Non-pigmented ciliary epithelial cell (primary cell): ENCODE results near the gene SPATA21.
"Not testable (repeated sequence)": the region's sequence is repeated elsewhere in the genome, so short reads cannot be mapped to it uniquely, and the experiment has no call there.

Experiments used
- DNase-seq: peaks from one replicate; pipeline ENCODE4 v3.0.0-alpha.2; 2010; ENCODE audit warnings: low read depth

SPATA21 gene, protein sequence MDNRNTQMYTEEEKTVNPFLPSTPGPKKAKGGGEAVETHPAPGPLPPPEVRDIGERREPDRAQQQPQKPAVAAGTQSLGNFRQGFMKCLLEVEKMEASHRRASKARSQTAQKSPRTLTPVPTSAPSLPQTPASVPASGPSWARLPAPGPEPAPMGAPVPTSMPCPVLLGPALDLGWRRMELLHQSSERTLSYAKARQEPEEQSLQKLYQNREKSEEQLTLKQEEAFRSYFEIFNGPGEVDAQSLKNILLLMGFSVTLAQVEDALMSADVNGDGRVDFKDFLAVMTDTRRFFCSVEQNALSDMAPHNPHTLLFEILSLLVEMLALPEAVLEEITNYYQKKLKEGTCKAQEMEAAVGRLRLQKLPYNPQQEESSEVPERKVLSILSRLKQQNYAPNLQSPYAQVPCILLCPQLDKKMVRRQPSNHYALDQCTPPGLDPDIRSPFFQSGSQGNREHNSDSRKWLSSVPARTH

DNA sequence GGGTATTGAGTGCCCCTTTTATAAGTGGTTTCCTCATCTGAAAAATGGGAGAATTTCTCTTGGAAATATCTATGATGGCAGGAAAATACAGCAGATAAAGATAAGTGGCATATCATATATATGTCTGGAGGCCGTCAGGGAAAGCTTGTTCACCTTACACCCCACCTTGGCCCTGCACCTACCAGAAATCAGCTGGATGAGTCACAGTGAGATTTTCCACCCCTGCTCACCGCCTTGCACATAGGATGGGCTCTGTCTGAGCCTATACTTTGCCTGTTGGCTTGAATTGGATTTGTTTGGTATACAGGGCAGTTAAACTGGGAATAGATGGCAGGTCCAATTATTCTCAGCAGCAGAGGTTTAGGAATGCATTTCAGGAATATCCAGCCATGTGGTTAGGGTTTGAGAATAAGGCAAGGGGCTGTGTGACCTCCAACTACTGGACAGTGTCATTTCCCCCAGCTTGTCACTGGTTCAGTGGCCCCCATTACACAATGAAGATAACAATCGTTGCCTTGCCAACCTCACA lies at the start of gene SPATA21:
TSS of gene SPATA21 (minus strand) at position 479 of the 529 bp plus-strand sequence. CDS start 6,053 bp downstream, outside the sequence.
- DNase-seq = no peak

DNA sequence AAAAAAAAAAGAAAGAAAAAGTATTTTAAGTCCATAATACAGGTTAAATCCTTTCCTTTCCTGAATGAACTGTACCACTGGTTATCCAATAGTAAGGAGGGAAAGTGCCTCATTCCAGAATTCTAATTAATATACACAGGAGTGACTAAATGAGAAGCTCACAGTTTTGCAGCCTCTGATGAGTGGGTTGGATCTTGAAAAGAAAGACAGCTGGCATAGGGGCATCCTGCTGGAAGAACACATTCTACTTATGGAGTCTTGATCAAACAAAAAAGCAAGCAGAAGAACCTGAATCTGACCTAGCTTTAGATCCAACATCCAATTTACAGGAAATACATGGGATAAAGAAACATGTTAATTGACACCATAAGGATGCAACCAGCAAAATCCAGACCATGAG lies 49.8 kb upstream of the SPATA21 start:
- DNase-seq = not testable (repeated sequence)

DNA sequence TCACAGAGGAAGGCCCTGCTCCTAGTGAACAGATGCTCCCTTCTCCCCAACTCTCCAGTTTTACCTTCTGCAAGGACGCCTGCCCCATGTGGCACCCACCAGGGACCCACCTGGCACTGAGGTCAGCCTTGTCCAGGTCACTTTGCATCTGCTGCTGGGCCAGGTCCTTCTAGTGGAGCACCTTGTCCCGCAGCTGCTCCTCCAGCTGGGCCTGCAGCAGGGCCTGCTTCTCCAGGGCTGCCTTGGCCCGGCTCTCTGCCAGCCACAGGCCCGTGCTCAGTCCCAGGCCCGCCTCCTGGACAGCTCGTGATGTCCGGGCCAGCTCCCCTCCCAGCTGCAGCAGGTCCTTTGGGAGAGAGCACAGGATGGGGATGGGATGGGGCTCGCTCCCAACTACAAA lies 49.1 kb upstream of the SPATA21 start:
- not testable (repeated sequence) for DNase-seq

DNA sequence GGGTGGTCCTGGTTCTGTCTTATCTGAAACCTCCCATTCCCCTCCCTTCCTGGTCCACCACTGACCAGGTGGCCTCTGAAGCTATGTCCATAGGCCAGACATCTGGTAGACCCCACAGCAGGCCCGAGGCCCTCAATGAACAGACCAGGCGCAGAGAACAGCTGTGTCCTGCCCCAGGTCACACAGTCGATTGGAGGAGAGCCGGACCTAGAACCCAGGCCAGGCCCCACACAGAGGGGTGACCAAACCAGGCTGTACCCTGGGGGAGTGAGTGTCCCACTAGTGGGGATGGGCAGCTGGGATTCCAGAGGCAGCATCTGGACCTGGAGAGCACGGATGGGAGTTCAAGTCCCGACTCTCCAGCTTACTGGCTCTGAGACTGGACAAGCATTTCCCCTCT lies 47.7 kb upstream of the SPATA21 start:
- no peak for DNase-seq

DNA sequence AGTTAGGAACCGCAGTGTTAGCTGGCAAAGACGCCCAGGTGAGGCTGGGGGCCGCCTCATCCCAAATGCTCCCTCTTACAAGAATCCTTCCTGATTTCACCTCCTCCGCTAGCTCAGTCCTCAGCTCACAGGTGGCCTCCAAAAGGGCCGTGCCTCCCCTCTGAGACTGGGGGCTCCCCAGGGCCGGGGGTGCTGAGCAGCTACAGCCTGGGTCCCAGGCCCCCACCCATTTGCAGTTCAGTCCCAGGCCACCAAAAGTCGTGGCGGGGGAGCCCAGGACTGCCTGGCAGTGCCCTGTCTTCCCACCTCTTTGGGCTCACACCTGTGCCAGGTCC lies 47.2 kb upstream of the SPATA21 start:
- no peak for DNase-seq

DNA sequence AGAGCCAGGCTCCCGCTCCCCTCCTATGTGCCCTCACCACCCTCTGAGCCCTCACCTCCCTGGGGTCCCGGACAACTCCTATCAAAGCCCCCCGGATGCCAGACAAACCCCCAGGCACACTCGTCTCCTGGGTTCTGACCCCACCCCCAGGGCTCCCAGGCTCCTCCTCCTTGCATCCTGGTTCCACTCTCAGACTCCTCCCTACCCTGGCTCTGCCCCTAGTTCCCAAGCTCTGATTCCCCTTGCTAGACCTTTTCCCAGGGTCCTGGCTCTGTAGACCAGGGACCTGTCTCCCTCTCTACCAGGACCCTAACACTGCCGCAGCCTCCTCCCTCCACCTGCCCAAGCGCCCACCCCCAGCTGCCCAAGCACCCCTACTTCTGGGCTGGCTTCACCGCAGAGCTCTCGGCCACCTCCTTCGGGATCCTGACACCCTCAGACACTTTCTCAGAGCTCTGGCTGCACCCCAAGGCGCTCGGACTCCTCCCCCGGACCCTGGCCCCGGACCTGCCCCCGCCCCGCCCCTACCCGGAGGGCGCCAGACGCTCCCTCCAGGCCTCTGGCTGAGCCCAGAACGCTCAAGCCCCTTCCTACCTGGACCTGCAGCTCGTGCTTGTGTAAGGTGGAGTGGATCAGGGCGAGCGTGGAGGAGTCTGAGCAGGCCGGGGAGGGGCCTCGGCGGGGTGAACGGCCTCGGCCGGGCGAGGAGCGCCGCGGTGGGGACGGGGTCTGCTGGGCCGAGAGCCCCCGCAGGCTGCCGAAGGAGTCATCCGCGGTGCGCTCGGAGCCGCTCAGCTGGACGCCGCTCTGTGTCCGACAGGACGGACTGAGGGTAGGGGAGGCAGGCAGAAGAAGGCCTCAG lies 46.6 kb upstream of the SPATA21 start:
- DNase-seq = not testable (repeated sequence)

DNA sequence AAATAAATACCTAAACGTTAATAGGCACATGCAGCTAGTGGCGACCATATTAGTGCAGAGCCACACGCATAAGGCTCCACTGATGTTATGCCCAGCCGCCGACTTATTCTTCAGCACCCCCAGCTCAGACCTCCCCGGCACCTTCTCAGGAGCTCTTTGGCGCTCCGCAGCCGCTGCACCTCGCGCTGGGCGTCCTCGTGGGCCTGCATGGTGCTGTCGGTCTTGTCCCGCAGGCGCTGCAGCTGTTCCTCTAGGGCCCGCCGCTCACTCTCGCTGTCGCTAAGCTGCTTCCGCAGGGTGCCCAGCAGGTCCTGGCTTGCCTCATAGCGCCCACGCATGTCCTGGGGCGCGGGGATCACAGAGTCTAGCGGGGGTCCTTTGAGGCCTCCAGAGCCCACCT lies 45.9 kb upstream of the SPATA21 start:
- DNase-seq = not testable (repeated sequence)

DNA sequence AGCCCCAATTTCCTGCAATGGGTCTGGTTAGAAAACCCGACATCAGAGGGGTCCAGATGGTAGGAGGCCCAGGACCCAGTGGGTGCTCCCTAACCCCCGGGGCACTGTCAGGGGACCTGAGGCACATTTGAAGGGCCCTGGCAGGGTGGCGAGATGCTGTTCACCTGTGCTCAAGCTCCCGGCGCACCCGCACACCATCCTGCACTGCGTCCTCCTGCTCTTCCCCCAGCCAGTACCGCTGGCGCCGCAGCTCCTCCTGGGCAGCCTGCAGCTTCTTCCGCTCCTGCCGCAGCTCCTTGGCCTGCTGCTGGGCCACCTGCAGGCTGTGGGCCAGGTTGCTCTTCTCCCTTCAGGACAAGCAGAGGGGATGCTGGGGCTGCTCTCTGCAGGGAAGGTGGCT lies 40.9 kb upstream of the SPATA21 start:
- DNase-seq = no peak

DNA sequence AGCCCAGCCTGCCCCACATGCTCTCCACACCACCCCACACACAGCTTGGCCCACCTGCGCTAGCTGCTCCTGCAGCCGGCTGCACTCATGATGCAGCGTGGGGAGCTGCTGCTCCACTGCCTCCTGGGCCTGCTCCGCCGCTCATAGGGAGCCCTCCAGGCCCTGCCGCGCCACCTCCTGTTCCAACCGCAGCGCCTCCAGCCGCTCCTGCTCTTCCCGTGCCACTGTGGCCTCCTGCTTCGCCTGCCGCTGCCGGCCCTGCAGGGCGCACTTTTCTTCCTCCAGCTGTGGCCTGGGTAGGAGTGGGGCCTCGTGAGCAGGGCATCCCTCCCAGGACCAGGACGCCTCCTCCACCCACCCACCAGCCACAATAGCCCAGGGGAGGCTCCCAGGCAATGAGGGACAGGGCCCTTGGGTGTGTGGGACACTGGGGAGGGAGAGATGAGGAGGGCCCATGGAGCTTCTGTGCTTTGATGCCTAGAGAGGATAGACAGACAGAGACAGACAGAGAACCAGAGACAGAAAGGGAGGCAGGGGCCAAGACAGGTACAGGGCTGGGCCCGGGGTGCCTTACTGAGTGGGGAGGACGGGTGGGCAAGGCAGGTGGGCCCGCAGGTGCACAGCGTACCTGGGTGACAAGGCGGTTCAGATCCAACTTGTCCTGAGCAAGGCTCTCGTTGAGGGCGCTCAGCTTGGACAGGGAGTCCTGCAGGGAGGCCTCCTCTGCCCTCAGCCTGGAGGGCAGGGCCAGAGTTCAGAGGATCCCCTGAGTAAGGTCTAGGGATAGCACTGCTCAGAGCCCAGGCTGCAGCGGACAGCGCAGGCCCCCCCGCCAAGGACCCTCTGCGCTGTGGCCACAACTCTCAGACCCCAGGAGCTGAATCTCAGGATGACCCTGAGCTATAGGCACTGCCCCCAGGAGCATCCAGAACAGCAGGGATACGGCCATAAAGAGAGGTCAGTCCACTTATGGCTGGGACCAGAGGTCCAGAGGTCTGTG lies 38.8 kb upstream of the SPATA21 start:
- not testable (repeated sequence) for DNase-seq

DNA sequence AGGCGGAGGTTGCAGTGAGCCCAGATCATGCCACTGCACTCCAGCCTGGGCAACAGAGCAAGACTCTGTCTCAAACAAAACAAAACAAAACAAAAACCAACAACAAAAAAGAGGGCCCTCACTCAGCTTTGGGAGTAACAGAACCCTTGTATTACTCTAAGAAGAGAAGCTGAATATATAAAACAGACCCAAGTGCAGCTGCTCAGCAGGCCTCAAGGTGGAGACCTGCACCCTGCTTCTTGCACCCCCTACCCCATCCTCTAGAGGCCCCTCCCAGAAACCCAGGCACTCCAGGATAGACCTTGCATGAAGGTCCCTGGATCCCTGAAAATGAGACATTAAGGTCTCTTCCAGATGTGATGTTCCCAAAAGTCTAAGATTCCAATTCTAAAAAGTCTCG lies 37.7 kb upstream of the SPATA21 start:
- DNase-seq = not testable (repeated sequence)

DNA sequence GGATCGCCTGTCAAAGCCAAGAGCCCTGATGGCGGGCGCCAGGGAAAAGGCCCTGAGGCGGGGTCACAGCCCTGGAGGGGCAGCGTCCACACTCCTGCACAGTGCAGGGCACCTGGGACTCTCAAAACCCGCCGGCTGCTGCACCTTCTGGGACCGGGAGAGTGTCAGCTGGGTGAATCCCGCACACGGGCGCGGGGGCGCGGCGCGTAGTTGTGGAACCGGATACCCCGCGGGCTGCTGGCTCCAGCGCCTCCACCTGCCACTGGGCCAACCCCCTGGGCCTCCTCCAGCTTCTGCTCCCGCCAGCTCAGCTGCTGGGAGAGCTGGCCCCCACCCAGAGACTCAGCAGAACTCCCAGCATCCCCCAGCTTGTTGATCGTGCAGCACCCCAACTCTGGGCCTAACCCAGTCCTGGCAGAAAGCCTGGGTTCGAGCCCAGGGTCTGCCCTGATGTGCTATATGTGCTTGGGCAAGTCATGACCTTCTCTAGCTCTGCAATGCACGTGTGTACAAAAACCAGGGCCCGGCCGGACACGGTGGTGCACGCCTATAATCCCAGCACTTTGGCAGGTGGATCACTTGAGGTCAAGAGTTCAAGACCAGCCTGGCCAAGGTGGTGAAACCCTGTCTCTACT lies 37.1 kb upstream of the SPATA21 start:
- no peak for DNase-seq

DNA sequence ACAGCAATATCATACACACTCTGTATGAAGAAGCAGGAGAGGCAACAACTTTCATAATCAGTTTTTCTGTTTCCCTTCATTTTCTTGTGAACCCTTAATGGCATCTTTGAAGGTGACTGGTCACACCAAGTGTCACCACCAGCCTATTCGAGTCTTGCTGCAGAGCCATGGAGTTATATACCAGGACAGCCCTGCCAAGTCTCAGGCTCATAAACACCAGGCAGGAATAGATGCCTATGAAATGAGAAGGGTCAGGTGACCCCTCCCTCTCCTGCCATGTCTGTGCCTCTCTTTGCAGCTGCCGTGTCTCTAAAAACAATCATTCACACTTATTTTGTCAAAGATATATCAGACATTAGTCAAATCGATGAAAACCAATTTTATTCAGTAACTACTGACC lies 31.3 kb upstream of the SPATA21 start:
- no peak for DNase-seq

DNA sequence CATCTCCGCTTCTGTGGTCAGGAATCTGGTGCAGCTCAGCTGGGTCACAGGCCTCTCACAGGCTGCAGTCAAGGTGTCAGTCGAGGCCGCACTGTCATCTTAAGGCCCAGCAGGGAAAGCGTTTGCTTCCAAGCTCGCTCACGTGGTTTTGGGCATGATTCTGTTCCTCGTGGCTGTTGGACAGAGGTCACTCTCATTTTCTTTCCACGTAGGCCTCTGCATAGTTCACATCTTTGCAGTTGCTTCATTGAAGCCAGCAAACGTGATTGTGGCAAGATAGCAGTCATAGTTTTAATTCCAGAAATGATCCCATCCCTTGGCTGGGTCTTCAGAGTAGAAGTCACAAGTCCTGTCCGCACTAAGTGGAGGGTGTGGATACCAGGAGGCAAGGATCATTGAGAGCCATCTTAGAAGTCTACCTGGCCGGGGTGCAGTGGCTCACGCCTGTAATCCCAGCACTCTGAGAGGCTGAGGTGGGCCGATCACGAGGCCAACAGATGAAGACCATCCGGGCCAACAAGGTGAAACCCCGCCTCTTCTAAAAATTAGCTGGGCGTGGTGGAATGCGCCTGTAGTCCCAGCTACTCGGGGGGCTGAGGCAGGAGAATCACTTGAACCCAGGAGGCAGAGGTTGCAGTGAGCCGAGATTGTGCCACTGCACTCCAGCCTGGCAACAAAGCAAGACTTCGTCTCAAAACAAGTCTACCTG lies 27.8 kb upstream of the SPATA21 start:
- peak; percentile 3 for DNase-seq

DNA sequence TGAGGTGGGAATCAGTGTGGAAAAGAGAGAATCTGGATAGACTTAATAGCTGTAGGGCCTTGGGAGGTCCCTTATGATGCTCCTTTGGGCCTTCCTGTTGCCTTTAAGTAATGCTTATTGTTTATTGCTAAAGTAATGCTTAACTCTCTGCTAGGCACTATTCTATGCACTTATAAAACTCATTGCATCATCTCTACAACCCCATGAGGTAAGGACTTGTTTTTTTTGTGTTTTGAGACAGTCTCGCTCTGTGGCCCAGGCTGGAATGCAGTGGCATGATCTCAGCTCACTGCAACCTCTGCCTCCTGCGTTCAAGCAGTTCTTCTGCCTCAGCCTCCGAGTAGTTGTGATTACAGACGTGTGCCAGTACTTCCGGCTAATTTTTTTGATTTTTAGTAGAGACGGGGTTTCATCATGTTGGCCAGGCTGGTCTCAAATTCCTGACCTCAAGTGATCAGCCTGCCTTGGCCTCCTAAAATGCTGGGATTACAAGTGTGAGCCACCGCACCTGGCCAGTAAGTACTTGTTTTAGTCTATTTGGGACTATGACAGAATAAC lies 25.6 kb upstream of the SPATA21 start:
- no peak for DNase-seq

DNA sequence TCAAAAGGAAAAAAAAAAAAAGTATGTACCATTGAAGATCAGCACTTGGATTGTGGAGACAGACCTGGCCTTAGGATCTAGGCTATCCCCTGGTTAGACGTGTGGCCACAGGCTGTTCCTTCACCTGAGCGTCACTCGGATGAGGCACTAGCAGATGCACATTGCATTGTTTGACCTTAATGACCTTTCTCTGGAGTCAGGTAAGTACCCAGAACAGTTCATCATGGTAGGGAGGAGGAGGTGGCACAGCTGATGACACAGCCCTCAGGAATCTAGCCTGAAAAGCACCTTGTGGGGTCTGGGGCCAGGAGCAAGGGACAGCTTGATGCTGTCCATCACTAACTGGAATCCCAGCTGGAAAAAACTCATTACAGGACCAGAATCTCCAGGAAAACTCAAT lies 24.5 kb upstream of the SPATA21 start:
- no peak for DNase-seq

DNA sequence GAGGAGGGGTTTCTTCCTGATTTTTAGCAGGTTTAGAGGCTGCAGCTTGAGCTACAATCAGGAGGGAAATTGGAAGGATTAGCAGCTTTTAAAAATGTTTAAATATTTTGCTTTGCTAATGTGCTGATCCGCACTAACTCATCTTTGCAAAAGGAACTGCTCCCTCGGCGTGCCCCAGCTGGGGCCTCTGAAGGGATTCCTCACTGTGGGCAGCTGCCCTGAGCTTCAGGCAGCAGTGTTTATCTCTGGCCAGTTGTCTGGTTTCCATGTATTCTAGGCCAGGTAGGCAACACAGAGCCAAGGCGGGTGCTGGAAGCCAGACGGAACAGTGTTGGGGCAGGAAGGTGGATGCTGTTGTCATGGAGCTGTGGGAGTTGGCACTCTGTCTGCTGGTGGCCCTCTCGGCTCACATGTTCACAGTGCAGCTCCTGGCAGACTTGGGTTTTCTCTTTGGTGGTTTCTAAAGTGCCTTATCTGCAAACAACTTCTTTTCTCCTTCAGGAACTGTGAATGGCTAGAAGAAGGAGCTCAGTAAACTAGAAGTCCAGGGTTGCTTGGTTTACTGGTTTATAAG lies 22.2 kb upstream of the SPATA21 start:
- DNase-seq = no peak

DNA sequence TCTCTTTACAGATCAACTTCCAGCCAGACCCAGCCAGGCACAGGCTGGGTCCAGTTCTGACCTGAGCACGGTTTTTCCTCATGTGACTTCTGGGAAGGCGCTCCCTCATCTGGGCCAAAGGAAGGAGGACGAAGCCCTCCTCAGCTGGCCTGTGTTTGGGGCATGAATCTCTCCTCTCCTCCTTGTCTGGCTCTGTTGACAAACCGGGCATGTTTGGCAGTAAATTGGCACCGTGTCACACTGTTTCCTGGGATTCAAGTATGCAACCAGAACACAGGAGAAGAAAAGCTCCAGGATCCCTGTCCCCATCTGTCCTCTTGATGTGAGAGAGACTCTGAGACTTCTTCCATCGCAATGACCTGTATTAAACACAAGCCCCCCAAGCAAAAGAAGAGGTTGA lies 21.6 kb upstream of the SPATA21 start:
- DNase-seq = no peak

DNA sequence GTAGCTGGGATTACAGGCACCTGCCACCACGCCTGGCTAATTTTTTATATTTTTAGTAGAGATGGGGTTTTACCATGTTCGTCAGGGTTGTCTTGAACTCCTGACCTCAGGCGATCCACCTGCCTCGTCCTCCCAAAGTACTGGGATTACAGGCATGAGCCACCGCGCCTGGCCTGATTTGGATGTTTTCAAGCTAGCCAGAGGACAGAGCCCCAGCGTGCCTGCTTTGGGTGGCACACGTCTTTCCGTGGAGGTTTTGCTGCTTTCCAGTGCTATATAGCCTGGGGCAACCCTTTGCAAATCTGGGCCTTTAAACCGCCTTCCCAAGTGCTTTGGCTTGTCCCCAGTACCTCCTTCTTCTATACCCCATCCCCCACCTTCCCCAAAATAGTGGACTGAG lies 18.9 kb upstream of the SPATA21 start:
- not testable (repeated sequence) for DNase-seq

DNA sequence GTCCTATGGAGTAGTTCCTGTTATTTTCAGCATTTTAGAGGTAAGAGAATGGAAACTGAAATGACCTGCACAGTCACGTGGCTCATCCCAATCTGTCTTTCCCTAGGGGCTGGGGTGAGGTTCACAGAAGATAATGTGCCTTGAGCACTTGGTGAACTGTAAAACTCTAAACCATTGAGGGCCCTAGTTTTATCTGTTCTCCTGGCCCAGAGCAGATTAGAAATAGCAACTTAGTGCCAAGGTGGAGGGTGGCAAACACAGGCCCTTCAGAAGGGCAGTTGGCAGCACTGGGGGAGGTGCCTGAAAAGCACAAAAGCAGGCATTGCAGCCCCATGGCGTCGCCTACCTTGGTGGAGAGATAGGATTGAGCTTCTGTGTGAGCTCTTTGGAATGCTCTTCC lies 17.7 kb upstream of the SPATA21 start:
- DNase-seq = not testable (repeated sequence)
